Activated T-helper 17 cell treated with anti-CD3 and anti-CD28 coated beads, Interleukin-2, amount 50 U/mL, for 72 hours (primary cell): Measurements from ENCODE around the gene ATP1A3. TPM values are rescaled to one million over a fixed set of nuclear protein-coding genes. Genes with fewer than 3 reads are reported as not detected.

ENCODE experiments used
- ATAC-seq: fragments of 150-1000 bp; cut with Tn5 transposase; replicated peaks from 2 replicates; pipeline ENCODE4 v1.10.0; 2021; ENCODE audit warnings: mild to moderate bottlenecking, moderate library complexity
- H3K27ac Mint-ChIP-seq: one replicate; pipeline ENCODE4 v1.8.0; 2022; ENCODE audit warnings: mixed read lengths
- H3K27me3 Mint-ChIP-seq: one replicate; pipeline ENCODE4 v1.8.0; 2022; ENCODE audit warnings: mixed read lengths
- H3K36me3 Mint-ChIP-seq: one replicate; pipeline ENCODE4 v1.8.0; 2022; ENCODE audit warnings: low read depth, mild to moderate bottlenecking, mixed read lengths
- H3K4me1 Mint-ChIP-seq: one replicate; pipeline ENCODE4 v1.8.0; 2022; ENCODE audit warnings: mixed read lengths
- H3K4me3 Mint-ChIP-seq: one replicate; pipeline ENCODE4 v1.8.0; 2022; ENCODE audit warnings: mild to moderate bottlenecking, mixed read lengths
- H3K9me3 Mint-ChIP-seq: one replicate; pipeline ENCODE4 v1.8.0; 2022; ENCODE audit warnings: mixed read lengths
- total RNA-seq, 2 donors: library from RNA; stranded (reverse); gene quantifications; one replicate each; pipeline ENCODE4 v1.2.3, GENCODE V29; 2022

The ATP1A3 gene
- total RNA-seq, 2 donors from 2014 or later = 1.7 to 5.0 TPM

- no peak for ATAC-seq
- Mint-ChIP-seq H3K9me3 (no peaks in the 10 kb centered on the region), H3K36me3 (no peaks in the 10 kb centered on the region), H3K27ac (no peak overlapping the region), H3K4me1 (peaks cover 8% of the 10 kb centered on the region), H3K4me3 (no peak overlapping the region), H3K27me3 (peaks cover 20% of the 10 kb centered on the region)
These were observed 76.4 kb downstream of the ATP1A3 start for GRCh38 chr19:41917676-41918075.

Other genes with a start within 250 kb of the ATP1A3 start
- gene CEACAM6, start 238.7 kb downstream of the ATP1A3 start, total RNA-seq = not detected
- not detected for gene CEACAM3, start 197.6 kb downstream of the ATP1A3 start, total RNA-seq
- gene LYPD4, start 149.5 kb downstream of the ATP1A3 start, total RNA-seq = not detected
- not detected for gene DMRTC2, start 149.2 kb downstream of the ATP1A3 start, total RNA-seq
- gene RPS19, start 134.0 kb downstream of the ATP1A3 start, total RNA-seq = 1,000 to 10,000 TPM; 3,531 to 4,049 TPM
- under 1 TPM; 0.22 to 0.98 TPM for gene CD79A, start 117.0 kb downstream of the ATP1A3 start, total RNA-seq
- 100 to 1,000 TPM; 255 to 337 TPM for gene ARHGEF1, start 111.0 kb downstream of the ATP1A3 start, total RNA-seq
- gene ERFL, start 65.8 kb downstream of the ATP1A3 start, total RNA-seq = 1 to 10 TPM in 1 of 2 donors, under 1 TPM in 1; 0.89 to 2.1 TPM
- 10 to 100 TPM; 37.6 to 54.7 TPM for gene RABAC1, start 34.9 kb downstream of the ATP1A3 start, total RNA-seq
- 1 to 10 TPM in 1 of 2 donors, under 1 TPM in 1; 0.37 to 1.7 TPM for gene GRIK5, start 76.0 kb upstream of the ATP1A3 start, total RNA-seq
- gene ZNF574, start 81.9 kb upstream of the ATP1A3 start, total RNA-seq = 10 to 100 TPM; 12.1 to 12.5 TPM
- 10 to 100 TPM; 33.1 to 95.9 TPM for gene POU2F2, start 138.2 kb upstream of the ATP1A3 start, total RNA-seq
- 10 to 100 TPM; 37.4 to 45.7 TPM for gene DEDD2, start 223.4 kb upstream of the ATP1A3 start, total RNA-seq
- 10 to 100 TPM; 17.2 to 18.0 TPM for gene ZNF526, start 226.1 kb upstream of the ATP1A3 start, total RNA-seq
- gene GSK3A, start 248.4 kb upstream of the ATP1A3 start, total RNA-seq = 10 to 100 TPM; 30.3 to 47.2 TPM